Aorta (tissue), 5 donors: ENCODE data around the gene DCST2. TPM values are rescaled to one million over a fixed set of nuclear protein-coding genes. Genes with fewer than 3 reads are reported as not detected.

Experiments used
- ATAC-seq: fragments of 200-7000 bp; cut with Tn5 transposase; one replicate; pipeline ENCODE4 v1.9.1; 2022; ENCODE audit warnings: moderate library complexity; ENCODE audit not compliant: low FRiP score
- DNase-seq, 2 donors: peaks; one replicate each; pipeline ENCODE4 v3.0.0-alpha.2; 2020
- H3K27ac ChIP-seq, 2 donors: one replicate each; pipeline ENCODE4 v1.5.1; 2013; ENCODE audit warnings: low read length in 2 of 2, mild to moderate bottlenecking in 2 of 2, moderate library complexity in 2 of 2, control low read depth in 1 of 2, inconsistent platforms in 1 of 2, low read depth in 1 of 2
- H3K27me3 ChIP-seq, 2 donors: one replicate each; pipeline ENCODE4 v1.6.1; 2013; ENCODE audit warnings: control low read depth in 1 of 2, low read length in 1 of 2, mild to moderate bottlenecking in 1 of 2, moderate library complexity in 1 of 2; ENCODE audit not compliant: insufficient read depth in 2 of 2, control insufficient read depth in 1 of 2
- H3K36me3 ChIP-seq, 2 donors: one replicate each; pipeline ENCODE4 v1.6.1; 2013; ENCODE audit warnings: control low read depth in 1 of 2, low read length in 1 of 2, mild to moderate bottlenecking in 1 of 2; ENCODE audit not compliant: insufficient read depth in 2 of 2, control insufficient read depth in 1 of 2
- H3K4me1 ChIP-seq, 2 donors: one replicate each; pipeline ENCODE4 v1.6.1; 2013; ENCODE audit warnings: low read length in 2 of 2, control low read depth in 1 of 2, mild to moderate bottlenecking in 1 of 2, moderate library complexity in 1 of 2; ENCODE audit not compliant: insufficient read depth in 2 of 2, control insufficient read depth in 1 of 2
- H3K4me3 ChIP-seq, 2 donors: one replicate each; pipeline ENCODE4 v1.5.1; 2013; ENCODE audit warnings: low read length in 2 of 2, control low read depth in 1 of 2, mild to moderate bottlenecking in 1 of 2
- H3K9me3 ChIP-seq: one replicate; pipeline ENCODE4 v1.6.1; 2013; ENCODE audit warnings: mild to moderate bottlenecking, low read length; ENCODE audit not compliant: control insufficient read depth
- WGBS, 2 donors: extraction: QIAGEN DNeasy Blood & Tissue Kit; methylation state at CpG; one replicate each; pipeline ENCODE4 v1.1.7; 2013; 5-methylcytosine and 5-hydroxymethylcytosine counted together
- intact Hi-C, 2 donors: fragments of 100-400 bp; cut with DNase I; formaldehyde crosslinking; loops; one replicate each; pipeline versions ENCODE4 v1.14.2 to v1.15.0; 2022
- long read RNA-seq, 2 donors: library from polyadenylated mRNA; unstranded; transcript quantifications; one replicate each; pipeline ENCODE4 v2.0.0, GENCODE V29; 2020 to 2021
- polyA plus RNA-seq, 2 donors: library from polyadenylated mRNA; stranded (reverse); fragments of 200-250 nt; gene quantifications; one replicate each; pipeline ENCODE4 v1.2.3, GENCODE V29; 2013
- total RNA-seq, 2 donors: library from RNA; stranded (reverse); fragmentation: NEBNext Ultra II Directional; extraction: Animal tissue kit (Norgen Biotek cat#: 25700); gene quantifications; one replicate each; pipeline ENCODE4 v1.2.1, GENCODE V29; 2021
- donor health status: healthy with polysubstance abuse.
- donor health status: Bipolar disorder and iron deficiency.
- donor health status: DM: no; HTN: no; CAD: no.
- donor health status: DM: no; HTN: no; CAD: no.
- donor health status: DM: yes; HTN: yes; CAD: no.

DCST2 gene
- total RNA-seq: 1 to 10 TPM in 1 of 2 donors, under 1 TPM in 1; 0.75 to 1.8 TPM
- polyA plus RNA-seq: 1 to 10 TPM in 1 of 2 donors, under 1 TPM in 1; 0.25 to 5.6 TPM
- long read RNA-seq, donor 1: 0 reads
- long read RNA-seq, donor 2: 0 reads

DNA sequence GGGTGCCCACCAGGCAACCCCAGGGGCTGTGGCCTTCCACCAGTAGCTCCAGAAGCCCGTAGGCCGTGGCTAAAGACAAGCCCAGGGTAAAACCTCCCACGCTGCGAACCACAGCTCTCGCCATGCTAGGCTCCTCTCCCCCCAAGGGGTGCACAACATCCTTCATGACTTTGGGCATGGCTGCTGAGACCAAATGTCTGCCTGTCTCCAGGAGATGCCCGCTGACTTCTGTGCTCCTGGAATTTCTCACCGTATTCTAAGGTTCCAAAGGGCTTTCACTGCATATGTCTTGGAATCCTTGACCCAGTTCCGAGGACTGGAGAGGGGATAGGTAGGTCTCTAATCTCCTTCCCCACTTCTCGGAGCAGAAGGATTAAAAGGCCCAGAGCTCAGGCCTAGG, at the start of gene DCST2, which contains the start of gene DCST1:
Gene DCST2, minus strand, starts transcription at position 258 of the 400 bp plus-strand sequence. Its CDS starts 80 bp downstream, at position 178.
Gene DCST1, plus strand, starts transcription at position 301 of the 400 bp plus-strand sequence. CDS start 213 bp downstream, outside the sequence.
- H3K4me3 ChIP-seq: no peak within 1 kb of the TSS
- no peaks in the 10 kb centered on the region for H3K4me1 ChIP-seq
- no peak within 1 kb of the TSS for H3K27ac ChIP-seq
- H3K9me3 ChIP-seq: no peaks in the 10 kb centered on the region
- intact Hi-C loops: no loop called here
- no peak for DNase-seq
- H3K27me3 ChIP-seq: no peaks in the 10 kb centered on the region
- WGBS, 2 donors: 97% methylated on average over 9 of the region's 9 CpGs
- ATAC-seq: no peak
- no peaks in the 10 kb centered on the region for H3K36me3 ChIP-seq

DNA sequence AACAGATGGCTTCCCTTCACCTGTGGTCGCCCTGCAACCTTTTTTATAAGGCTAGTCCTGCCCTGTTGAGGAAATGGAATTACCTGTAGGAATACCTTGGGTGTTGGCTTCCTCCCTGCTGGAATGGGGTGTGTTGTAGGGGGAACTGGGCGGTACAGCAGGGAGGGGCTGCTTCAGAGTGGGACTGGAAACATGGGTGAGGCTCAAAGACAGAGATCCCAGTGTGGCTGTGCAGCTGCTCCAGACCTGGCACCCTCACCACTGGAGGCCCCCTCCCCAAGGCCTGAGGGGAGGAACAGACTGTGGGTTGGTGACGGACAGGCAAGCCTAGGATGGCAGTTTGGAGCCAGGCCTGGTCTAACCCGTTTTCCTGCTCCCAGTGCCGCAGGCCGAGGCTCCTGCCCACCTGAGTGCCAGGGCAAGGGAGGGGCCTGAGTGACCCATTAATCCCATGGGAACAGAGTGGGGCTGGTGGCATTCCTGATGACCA, 49.5 kb upstream of the DCST2 start:
- intact Hi-C loops: loop anchor here in 1 of 2 donors (5.0 kb wide), 2 partner anchors 36 to 601 kb away; no protein-coding TSS in a partner anchor
- Histone ChIP-seq H3K9me3 (no peaks in the 10 kb centered on the region), H3K27me3 (no peaks in the 10 kb centered on the region), H3K36me3 (no peaks in the 10 kb centered on the region), H3K4me3 (no peak overlapping the region), H3K27ac (no peak overlapping the region), H3K4me1 (no peaks in the 10 kb centered on the region)
- no peak for ATAC-seq
- 70 to 76% methylated on average over 6 of the region's 6 CpGs for WGBS, 2 donors
- DNase-seq: peak in 1 of 2 donors; percentile 59

DNA sequence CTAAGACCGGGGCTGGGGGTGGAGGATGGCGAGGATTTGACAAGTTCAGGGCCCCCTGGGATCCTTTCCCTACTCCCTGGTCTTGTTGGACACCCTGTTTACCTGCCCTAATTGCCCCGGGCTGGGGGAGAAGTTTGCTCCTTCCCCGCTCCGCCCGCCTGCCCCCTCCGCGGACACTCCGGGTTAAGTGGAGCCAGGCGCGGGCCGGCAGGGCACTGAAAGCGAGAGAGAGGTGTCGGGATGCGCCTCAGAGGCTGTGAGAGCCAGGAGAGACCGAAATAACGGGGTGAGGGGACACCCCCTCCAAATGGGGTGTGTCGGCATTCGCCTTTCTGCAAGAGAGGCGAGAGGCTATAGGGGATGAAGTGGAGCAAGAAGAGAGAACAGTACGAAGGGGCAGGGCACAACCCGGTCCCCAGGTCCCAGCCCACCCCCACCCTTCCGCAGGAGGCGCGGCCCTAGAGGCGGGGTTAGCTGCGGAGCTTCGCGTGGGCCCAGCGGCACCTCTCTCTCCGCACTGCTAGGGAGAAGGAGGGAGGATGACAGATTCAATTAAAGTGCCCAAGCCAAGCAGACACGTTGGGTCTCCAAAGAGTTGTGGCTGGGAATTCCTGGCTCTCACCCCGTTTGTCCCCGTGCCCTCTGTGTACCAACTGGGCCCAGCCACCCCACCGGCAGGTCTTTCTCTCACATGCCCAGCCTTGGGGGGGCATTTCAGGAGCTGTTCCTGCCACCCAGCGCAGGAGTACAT, 48.9 kb upstream of the DCST2 start:
- H3K4me3 ChIP-seq: no peak overlapping the region
- H3K36me3 ChIP-seq: no peaks in the 10 kb centered on the region
- no peaks in the 10 kb centered on the region for H3K4me1 ChIP-seq
- ATAC-seq: no peak
- no peak overlapping the region for H3K27ac ChIP-seq
- intact Hi-C loops: loop anchor here in 1 of 2 donors (5.0 kb wide), 2 partner anchors 35 to 600 kb away; no protein-coding TSS in a partner anchor
- WGBS, 2 donors: 7 to 8% methylated on average over 36 of the region's 36 CpGs
- peak in 1 of 2 donors; percentile 75 for DNase-seq
- H3K9me3 ChIP-seq: no peaks in the 10 kb centered on the region
- no peaks in the 10 kb centered on the region for H3K27me3 ChIP-seq

DNA sequence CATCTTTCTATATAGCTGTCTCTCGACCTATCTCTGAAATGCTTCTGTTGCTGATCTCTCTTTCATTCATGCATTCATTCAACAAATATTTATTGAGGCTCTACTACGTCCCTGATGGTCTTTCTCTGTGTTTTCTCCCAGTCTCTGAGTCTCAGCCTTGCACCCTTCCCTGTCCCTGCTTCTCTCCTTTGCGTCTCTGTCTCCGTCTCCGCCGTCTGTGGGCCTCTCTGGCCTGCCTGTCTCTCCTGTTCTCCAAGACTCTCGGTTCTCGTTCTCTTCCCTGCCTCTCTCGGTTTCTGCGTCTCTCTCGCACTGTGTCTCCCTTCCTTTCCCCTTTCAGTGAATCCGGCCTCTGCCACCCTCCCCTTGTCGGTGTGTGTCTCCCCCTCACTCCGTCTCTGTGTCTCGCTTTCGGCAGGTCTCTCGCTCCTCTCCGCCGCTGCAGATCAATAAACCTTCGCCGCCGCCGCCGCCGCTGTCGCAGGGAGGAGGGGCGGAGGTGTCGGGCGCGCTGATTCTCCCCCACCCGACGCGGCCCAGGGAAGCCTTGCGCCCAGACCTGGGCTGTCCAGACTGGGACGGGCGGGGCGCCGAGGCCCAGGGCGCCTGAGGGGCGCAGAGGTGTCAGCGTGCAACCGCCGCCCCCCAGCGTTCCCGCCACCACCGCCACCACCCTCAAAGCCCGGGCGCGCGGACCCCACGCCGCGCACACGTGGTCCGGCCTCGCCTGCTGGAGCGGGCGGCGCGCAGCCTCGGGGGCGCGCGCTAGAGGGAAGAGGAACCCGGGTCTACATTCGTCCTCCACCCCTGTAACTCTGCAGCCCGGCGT, 48.1 kb upstream of the DCST2 start:
- H3K4me3 ChIP-seq: no peak overlapping the region
- H3K4me1 ChIP-seq: no peaks in the 10 kb centered on the region
- DNase-seq (peak in 1 of 2 donors; percentile 72), ATAC-seq (no peak)
- H3K9me3 ChIP-seq: no peaks in the 10 kb centered on the region
- H3K27ac ChIP-seq: no peak overlapping the region
- intact Hi-C loops: loop anchor here in 1 of 2 donors (5.0 kb wide), 2 partner anchors 34 to 599 kb away; no protein-coding TSS in a partner anchor
- no peaks in the 10 kb centered on the region for H3K36me3 ChIP-seq
- H3K27me3 ChIP-seq: no peaks in the 10 kb centered on the region
- 3 to 4% methylated on average over 62 to 68 of the region's 68 CpGs for WGBS, 2 donors

DNA sequence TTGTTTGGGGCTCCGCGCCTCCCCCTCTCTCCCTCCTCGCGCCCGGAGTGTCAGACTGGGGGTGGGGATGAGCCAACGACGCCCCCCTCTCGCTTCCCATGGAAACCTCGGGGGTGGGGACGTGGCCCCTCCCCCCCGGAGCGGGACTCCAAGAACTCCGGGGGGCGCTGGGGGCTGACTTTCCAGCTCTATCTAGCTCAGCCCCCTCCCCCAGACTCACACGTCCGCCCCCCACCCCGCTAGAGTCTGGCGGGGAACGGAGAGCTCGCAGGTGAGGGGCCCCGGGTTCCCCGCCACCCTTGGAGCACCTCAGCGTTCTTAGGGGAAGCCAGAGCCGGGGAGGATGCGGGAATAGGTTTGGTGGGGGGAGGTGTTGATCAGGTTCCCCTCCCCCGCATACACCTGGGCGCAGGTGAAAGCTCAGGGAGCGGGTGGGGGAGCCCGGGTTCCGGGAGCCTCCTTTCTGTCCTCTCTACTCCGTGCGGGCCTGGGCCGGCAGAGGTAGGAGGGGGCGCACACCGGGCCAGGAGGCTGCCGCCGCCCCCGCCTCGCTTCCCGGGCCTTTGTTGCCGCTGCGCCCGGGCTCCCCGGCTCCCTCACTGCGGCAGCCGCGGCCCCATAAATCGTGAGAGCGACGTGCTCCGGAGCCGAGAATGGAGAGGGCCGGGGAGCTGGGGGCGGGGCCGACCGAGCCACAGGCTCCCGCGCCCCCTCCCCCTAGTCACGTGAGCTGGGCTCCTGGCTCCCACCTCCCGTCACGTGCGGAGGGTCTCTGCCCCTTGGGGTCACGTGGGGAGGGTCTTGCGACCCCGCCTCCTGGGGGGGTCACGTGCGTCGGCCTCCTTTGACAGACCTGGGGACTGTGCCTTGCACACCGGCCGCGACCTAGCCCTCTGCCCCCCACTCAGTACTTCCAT, 47.0 kb upstream of the DCST2 start:
- WGBS, 2 donors: 1 to 2% methylated on average over 41 to 71 of the region's 71 CpGs
- peak in 1 of 2 donors; percentile 77 for DNase-seq
- H3K9me3 ChIP-seq: no peaks in the 10 kb centered on the region
- intact Hi-C loops: loop anchor here in 1 of 2 donors (5.0 kb wide), 2 partner anchors 33 to 598 kb away; no protein-coding TSS in a partner anchor
- H3K27ac ChIP-seq: no peak overlapping the region
- no peak overlapping the region for H3K4me3 ChIP-seq
- no peaks in the 10 kb centered on the region for H3K4me1 ChIP-seq
- no peaks in the 10 kb centered on the region for H3K27me3 ChIP-seq
- H3K36me3 ChIP-seq: no peaks in the 10 kb centered on the region
- no peak for ATAC-seq

DNA sequence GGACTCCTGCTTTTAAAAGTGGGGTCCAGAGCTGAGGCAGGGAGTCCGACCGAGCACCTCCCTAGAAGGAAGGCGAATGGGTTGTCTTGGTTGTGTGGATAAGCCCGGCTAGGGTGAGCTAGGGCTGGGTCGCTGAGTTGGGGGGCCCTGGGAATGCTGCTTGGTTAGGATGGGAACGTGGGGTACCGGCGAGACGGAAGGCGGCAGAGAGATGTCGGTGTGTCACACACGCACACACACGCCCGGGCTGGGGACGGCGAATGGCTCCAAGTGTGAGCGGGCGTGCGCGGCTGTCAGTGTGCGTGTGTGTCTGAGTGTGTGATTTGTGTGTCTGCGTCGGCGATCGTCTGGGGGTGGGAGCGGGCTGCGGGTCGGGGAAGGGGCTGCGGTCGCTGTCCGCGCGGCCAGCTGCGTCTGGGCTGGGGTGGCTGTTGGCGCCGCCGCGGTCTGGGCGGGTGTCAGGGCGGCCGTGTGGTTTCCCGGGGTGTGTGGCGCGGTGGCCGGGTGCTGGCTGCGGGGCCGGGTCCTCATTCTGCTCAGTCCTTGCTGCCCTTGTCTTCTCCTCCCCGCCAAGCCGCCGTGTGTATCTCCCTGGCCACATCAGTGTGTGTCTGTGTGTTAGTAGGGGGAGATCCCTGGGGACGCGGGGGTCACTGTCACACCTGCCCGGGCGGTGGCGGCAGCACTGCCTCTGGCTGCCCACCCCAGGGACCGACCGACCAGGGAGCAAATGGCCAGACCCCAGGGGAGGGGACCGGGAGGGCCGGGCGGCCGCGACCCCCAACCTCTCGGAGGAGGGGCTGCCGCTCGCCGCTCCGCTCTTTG, 46.1 kb upstream of the DCST2 start:
- no peak for ATAC-seq
- H3K27me3 ChIP-seq: no peaks in the 10 kb centered on the region

DNA sequence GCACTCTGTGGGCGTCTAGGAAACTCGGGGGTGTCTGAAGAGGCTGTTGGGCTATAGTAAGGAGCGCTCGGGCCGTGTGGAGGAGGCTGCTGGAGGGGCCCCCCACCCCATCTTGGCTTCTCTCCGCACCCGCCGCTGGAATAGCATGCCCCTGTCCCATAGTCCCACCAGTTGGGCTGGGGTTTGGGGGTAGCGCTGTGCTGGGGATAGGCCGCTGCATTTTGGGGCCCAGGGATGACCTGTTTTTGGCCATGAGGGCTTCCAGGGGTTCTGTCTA, 45.6 kb upstream of the DCST2 start:
- Histone ChIP-seq H3K4me3 (no peak overlapping the region), H3K27me3 (no peaks in the 10 kb centered on the region), H3K27ac (no peak overlapping the region), H3K36me3 (no peaks in the 10 kb centered on the region), H3K4me1 (no peaks in the 10 kb centered on the region), H3K9me3 (no peaks in the 10 kb centered on the region)
- no peak for ATAC-seq
- intact Hi-C loops: no loop called here
- no peak for DNase-seq
- 3% methylated on average over 10 of the region's 10 CpGs for WGBS, 2 donors

More for the DNA sequence above, 46.1 kb upstream of the DCST2 start:
- H3K36me3 ChIP-seq: no peaks in the 10 kb centered on the region
- no peaks in the 10 kb centered on the region for H3K9me3 ChIP-seq
- H3K27ac ChIP-seq: no peak overlapping the region
- H3K4me3 ChIP-seq: no peak overlapping the region
- WGBS, 2 donors: 0 to 1% methylated on average over 36 to 67 of the region's 67 CpGs
- intact Hi-C loops: loop anchor here in 1 of 2 donors (5.0 kb wide), 2 partner anchors 32 to 597 kb away; no protein-coding TSS in a partner anchor
- H3K4me1 ChIP-seq: no peaks in the 10 kb centered on the region
- peak in 1 of 2 donors; percentile 78 for DNase-seq
